Epithelial cell of proximal tubule (primary cell): ENCODE measurements around the gene ERF. TPM values are rescaled to one million over a fixed set of nuclear protein-coding genes. Genes with fewer than 3 reads are reported as not detected.

Experiments
- DNase-seq: peaks from one replicate; pipeline ENCODE4 v3.0.0-alpha.2; 2011; ENCODE audit warnings: low read depth
- H3K4me3 ChIP-seq: 2 replicates; pipeline ENCODE4 v1.5.1; 2011; ENCODE audit warnings: low read depth, mild to moderate bottlenecking, low read length
- total RNA-seq: library from RNA; depleted of rRNA; stranded (reverse); fragments of >200 nt; gene quantifications from 2 replicates; pipeline ENCODE4 v1.2.3, GENCODE V29; 2015
- TF ChIP-seq, protein P1 (sequence below): conservative IDR thresholded peaks from 2 replicates; pipeline ENCODE4 v1.5.1; 2012; ENCODE audit warnings: low read depth, mild to moderate bottlenecking, low read length

Gene ERF
- total RNA-seq, 1 donor from 2014 or later, result 36.3 TPM

DNA sequence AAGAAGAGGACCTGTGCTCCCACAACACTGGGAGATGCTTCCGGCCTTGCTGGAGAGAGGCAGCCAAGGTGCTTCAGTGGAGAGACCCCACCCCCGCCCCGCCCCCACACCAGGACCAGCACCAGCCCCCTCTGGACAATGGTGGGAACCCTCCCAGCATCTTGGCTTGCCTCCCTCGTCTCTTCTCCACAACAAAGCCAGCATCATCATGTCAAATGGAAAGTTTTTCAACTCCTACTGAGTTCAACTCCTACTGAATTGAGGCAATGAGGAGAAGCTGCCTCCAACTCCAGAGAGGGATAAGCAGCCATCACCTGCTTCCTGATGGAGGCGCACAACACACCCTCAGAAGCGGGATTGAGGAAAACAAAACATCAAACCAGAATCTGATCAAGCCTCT, 50.3 kb downstream of the ERF start:
- TF ChIP-seq, protein P1, sequence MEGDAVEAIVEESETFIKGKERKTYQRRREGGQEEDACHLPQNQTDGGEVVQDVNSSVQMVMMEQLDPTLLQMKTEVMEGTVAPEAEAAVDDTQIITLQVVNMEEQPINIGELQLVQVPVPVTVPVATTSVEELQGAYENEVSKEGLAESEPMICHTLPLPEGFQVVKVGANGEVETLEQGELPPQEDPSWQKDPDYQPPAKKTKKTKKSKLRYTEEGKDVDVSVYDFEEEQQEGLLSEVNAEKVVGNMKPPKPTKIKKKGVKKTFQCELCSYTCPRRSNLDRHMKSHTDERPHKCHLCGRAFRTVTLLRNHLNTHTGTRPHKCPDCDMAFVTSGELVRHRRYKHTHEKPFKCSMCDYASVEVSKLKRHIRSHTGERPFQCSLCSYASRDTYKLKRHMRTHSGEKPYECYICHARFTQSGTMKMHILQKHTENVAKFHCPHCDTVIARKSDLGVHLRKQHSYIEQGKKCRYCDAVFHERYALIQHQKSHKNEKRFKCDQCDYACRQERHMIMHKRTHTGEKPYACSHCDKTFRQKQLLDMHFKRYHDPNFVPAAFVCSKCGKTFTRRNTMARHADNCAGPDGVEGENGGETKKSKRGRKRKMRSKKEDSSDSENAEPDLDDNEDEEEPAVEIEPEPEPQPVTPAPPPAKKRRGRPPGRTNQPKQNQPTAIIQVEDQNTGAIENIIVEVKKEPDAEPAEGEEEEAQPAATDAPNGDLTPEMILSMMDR, result no peak
- H3K4me3 ChIP-seq, result no peak overlapping the region
- DNase-seq, result no peak

DNA sequence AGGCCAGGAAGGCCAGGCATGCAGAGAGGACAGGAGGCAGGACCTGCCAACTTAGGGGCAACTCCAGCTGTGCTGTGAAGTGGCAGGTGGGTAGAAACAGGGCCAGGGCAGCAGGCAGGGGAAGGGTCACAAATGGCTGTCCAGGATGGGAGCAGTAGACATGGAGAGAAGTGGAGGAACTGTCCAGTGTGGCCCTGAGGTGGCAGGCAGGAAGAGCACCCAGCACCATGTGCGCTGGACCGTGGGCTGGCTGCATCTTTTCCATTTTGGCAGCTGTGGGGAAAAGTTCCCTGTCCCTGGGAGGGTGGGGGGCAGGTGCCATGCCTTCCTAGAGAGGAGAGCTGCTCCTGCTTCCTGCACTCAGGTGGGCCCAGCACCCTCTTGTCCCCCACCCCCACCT, 51.2 kb downstream of the ERF start:
- TF ChIP-seq, protein P1, result no peak
- no peak overlapping the region for H3K4me3 ChIP-seq
- no peak for DNase-seq

DNA sequence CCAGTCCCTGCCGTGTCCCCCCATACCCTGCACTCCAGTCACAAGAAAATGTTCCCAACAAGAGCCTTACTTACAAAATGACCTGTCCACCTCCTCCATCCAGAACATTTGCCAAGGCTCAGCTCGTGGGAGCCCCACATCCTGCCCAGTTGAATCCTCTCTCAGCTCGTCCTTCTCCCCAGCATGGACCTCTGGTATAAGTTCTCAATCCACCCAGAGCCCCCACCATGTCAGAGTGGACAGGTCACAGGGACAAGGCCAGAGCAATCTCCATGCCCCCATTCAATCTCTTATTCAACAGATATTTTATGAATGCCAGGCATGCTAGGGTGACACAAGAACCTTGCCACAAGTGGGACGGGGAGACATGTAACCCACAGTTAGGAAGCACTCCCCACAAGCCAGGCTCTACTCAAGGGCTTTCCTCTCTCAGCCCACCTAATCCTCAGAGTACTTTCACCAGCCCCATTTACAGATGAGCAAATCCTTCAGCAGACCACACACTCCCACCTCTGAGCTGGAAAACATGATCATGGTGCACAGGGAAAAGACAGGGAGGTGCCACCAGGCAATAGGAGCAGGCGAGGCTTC, 52.5 kb downstream of the ERF start:
- TF ChIP-seq, protein P1, result no peak
- no peak overlapping the region for H3K4me3 ChIP-seq
- no peak for DNase-seq

DNA sequence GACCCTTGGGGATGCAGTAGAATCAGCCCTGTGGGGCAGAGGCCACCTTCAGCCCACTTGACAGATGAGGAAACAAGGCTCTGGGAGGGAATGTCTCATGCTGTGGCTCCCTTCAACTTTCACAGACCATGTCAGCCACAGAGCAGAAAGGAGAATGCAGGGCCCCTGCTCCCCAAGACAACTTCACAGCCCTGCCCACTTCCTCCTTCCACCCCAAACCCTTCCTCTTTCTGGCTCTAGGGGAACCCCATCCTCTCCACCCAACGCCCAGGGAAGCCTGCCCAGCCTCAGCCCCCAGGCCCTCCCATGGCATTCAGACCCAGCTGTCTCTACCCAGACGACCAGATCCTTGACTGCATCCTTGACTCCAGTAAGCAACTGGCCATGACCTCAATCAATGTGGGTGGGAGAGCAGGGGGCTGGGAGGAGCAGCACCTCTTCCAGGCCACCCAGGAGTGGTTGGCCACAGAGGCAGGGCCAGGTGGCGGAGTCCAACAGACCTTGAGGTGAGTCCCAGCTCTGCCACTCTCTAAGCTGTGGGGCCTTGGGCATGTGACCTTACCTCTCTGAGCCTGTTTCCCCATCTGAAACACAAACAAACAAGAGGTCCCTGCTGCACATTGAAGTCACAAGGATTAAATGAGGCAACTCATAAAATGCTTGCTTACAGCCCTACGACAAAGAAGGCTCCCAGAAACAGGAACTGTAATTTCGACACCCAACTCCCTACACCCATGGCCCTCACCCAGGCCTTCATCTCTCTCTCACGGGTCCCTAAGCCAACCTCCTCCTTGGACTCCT, 53.2 kb downstream of the ERF start:
- no peak overlapping the region for H3K4me3 ChIP-seq
- TF ChIP-seq, protein P1, result no peak
- DNase-seq, result no peak

DNA sequence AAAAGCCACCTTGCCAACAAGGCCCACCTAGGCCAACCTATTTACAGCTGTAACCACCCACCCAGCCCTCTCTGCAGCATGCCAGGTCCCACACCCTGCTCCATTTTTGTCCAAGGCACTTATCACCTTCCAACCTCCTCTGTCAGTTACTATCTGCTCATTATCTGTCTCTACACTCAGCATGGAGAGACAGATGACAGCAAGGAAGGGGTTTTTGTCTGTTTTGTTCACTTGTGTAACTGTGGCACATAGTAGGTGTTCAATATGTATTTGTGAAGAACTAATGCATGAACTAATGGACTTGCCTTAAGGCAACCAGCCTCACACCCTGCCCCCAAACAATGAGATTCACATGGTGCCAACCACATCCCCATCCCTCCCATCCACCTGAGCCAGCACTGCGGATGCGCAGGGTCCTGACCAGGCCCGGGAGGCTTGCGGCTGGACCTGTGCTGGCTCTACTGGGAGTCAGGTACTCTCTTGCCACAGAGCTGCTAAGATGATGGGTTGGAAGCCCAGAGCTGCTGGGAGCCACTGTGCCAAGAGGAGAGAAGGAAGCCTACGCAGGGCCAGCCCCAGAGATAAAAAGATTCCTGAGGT, 54.7 kb downstream of the ERF start:
- no peak for DNase-seq
- TF ChIP-seq, protein P1, result no peak
- H3K4me3 ChIP-seq, result no peak overlapping the region

DNA sequence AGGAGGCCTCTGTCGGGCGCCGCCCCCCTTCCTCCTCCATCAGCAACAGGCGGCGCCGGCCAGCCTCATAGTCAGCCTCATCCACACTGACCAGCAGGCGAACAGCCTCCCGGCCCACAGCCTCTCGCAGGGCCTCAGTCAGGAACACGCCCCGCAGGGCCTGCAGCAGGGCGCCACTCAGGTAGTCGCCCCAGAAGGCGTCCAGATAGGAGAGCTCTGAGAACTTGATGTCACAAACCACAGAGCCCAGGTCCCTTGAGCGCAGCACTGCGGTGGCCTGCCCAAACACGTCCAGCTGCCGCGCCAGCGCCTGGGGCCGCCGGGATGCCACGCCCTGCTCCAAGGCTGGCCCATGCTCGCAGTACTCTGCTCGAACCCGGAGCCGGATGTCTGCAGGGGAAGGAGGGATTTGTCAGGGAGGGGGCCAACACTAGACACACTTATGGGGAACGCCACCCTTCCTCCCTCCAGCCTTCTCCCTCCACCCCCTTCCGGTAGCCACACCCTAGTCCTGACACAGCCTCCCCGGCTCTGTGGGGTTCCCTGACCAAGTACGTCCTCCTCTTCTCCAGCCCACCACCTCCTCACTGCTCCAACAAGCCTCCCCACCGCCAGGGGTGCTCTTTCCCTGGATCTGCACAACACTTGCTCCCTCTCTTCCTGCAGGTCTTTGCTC, 55.4 kb downstream of the ERF start:
- no peak for DNase-seq
- H3K4me3 ChIP-seq, result no peak overlapping the region
- TF ChIP-seq, protein P1, result no peak
